ENCODE results near the gene PHF19. TPM values are rescaled to one million over a fixed set of nuclear protein-coding genes. Genes with fewer than 3 reads are reported as not detected.

The PHF19 gene
- total and polyA plus RNA-seq, 2 experiments from 2014 or later: 16.8 to 31.0 TPM

DNA sequence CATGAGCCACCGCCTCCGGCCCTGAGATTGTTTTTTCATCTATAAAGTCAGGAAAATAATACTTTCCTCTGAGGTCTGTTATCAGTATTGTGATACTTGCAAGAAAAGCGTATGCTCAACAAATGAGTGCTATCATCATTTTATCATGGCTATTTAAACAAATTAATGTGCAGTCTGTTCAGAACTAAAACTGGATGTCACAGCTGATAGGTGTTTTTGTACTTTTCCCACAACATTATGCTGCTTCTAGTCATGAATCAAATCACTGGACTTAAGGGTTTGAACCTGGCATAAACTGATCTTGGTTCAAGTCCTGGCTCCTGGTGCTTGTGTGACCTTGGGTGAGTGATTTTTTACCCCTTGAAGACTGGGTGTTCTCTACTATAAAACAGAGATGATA, 21.4 kb upstream of the PHF19 start (continued):
- TF ChIP-seq, protein P1, sequence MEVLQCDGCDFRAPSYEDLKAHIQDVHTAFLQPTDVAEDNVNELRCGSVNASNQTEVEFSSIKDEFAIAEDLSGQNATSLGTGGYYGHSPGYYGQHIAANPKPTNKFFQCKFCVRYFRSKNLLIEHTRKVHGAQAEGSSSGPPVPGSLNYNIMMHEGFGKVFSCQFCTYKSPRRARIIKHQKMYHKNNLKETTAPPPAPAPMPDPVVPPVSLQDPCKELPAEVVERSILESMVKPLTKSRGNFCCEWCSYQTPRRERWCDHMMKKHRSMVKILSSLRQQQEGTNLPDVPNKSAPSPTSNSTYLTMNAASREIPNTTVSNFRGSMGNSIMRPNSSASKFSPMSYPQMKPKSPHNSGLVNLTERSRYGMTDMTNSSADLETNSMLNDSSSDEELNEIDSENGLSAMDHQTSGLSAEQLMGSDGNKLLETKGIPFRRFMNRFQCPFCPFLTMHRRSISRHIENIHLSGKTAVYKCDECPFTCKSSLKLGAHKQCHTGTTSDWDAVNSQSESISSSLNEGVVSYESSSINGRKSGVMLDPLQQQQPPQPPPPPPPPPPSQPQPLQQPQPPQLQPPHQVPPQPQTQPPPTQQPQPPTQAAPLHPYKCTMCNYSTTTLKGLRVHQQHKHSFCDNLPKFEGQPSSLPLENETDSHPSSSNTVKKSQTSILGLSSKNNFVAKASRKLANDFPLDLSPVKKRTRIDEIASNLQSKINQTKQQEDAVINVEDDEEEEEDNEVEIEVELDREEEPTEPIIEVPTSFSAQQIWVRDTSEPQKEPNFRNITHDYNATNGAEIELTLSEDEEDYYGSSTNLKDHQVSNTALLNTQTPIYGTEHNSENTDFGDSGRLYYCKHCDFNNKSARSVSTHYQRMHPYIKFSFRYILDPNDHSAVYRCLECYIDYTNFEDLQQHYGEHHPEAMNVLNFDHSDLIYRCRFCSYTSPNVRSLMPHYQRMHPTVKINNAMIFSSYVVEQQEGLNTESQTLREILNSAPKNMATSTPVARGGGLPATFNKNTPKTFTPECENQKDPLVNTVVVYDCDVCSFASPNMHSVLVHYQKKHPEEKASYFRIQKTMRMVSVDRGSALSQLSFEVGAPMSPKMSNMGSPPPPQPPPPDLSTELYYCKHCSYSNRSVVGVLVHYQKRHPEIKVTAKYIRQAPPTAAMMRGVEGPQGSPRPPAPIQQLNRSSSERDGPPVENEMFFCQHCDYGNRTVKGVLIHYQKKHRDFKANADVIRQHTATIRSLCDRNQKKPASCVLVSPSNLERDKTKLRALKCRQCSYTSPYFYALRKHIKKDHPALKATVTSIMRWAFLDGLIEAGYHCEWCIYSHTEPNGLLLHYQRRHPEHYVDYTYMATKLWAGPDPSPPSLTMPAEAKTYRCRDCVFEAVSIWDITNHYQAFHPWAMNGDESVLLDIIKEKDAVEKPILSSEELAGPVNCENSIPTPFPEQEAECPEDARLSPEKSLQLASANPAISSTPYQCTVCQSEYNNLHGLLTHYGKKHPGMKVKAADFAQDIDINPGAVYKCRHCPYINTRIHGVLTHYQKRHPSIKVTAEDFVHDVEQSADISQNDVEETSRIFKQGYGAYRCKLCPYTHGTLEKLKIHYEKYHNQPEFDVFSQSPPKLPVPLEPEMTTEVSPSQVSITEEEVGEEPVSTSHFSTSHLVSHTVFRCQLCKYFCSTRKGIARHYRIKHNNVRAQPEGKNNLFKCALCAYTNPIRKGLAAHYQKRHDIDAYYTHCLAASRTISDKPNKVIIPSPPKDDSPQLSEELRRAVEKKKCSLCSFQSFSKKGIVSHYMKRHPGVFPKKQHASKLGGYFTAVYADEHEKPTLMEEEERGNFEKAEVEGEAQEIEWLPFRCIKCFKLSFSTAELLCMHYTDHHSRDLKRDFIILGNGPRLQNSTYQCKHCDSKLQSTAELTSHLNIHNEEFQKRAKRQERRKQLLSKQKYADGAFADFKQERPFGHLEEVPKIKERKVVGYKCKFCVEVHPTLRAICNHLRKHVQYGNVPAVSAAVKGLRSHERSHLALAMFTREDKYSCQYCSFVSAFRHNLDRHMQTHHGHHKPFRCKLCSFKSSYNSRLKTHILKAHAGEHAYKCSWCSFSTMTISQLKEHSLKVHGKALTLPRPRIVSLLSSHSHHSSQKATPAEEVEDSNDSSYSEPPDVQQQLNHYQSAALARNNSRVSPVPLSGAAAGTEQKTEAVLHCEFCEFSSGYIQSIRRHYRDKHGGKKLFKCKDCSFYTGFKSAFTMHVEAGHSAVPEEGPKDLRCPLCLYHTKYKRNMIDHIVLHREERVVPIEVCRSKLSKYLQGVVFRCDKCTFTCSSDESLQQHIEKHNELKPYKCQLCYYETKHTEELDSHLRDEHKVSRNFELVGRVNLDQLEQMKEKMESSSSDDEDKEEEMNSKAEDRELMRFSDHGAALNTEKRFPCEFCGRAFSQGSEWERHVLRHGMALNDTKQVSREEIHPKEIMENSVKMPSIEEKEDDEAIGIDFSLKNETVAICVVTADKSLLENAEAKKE (CRISPR knock-in tag; IDR thresholded peaks at IDR 0.05): no peak
- no peak for TF ChIP-seq ZNF331 (CRISPR knock-in tag; IDR thresholded peaks at IDR 0.05; ENCODE audit: low read depth)

DNA sequence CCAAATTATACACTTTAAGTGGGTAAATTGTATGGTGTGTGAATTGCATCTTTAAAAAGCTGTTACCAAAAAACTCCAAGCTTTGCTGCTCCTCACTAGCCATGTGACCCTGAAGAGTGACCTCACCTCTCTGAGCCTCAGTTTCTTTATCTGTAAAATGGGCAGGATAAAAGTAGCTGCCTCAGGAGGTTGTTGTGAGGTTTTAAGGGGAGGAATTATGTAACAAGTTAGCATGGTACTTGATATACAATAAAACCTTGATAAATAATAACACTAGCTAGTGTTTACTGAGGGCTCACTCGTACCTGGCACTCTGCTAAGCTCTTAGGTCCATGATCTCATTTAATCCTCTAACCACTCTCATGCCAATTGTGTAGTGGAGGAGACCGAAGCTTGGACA, 19.0 kb upstream of the PHF19 start:
- Histone ChIP-seq H3K4me3 (no peak overlapping the region), H3K36me3 (ENCODE audit: insufficient read depth) (no peaks in the 10 kb centered on the region), H3K27me3 (ENCODE audit: insufficient read depth) (peaks cover 21% of the 10 kb centered on the region), H3K79me2 (replicated peaks; ENCODE audit: insufficient read depth) (no peaks in the 10 kb centered on the region), H3K9me2 (ENCODE audit: insufficient read depth) (no peaks in the 10 kb centered on the region), H3K4me2 (no peak overlapping the region), H2AFZ (no peak overlapping the region), H3K4me1 (ENCODE audit: insufficient read depth) (peaks cover 9% of the 10 kb centered on the region; the same call in 1 of the 2 replicates), H3F3A (replicated peaks; ENCODE audit: low read depth) (peaks cover 8% of the 10 kb centered on the region), H3K27ac (ENCODE audit: low read depth) (no peak overlapping the region), H4K20me1 (replicated peaks; ENCODE audit: insufficient read depth) (no peaks in the 10 kb centered on the region)
- ATAC-seq: no peak
- Mint-ChIP-seq H3K27ac (no peak overlapping the region), H3K4me1 (peaks cover 12% of the 10 kb centered on the region), H3K36me3 (ENCODE audit: low read depth) (no peaks in the 10 kb centered on the region), H3K9me3 (no peaks in the 10 kb centered on the region), H3K27me3 (ENCODE audit: insufficient read depth, low read depth, poor library complexity) (peaks cover 21% of the 10 kb centered on the region), H3K4me3 (no peak overlapping the region)
- no peak for DNase-seq (ENCODE audit: low spot score)
- TF ChIP-seq EZH2 (IDR thresholded peaks at IDR 0.05; ENCODE audit: low read depth, unreplicated experiment) (no peak), CREB1 (CRISPR knock-in tag; IDR thresholded peaks at IDR 0.05; ENCODE audit: low read depth) (no peak), STAT1 (IDR thresholded peaks at IDR 0.05; ENCODE audit: unreplicated experiment) (no peak), ZNF331 (CRISPR knock-in tag; IDR thresholded peaks at IDR 0.05; ENCODE audit: low read depth) (no peak), EZH2phosphoT487 (IDR thresholded peaks at IDR 0.05; ENCODE audit: unreplicated experiment) (no peak)
- TF ChIP-seq, protein P2, sequence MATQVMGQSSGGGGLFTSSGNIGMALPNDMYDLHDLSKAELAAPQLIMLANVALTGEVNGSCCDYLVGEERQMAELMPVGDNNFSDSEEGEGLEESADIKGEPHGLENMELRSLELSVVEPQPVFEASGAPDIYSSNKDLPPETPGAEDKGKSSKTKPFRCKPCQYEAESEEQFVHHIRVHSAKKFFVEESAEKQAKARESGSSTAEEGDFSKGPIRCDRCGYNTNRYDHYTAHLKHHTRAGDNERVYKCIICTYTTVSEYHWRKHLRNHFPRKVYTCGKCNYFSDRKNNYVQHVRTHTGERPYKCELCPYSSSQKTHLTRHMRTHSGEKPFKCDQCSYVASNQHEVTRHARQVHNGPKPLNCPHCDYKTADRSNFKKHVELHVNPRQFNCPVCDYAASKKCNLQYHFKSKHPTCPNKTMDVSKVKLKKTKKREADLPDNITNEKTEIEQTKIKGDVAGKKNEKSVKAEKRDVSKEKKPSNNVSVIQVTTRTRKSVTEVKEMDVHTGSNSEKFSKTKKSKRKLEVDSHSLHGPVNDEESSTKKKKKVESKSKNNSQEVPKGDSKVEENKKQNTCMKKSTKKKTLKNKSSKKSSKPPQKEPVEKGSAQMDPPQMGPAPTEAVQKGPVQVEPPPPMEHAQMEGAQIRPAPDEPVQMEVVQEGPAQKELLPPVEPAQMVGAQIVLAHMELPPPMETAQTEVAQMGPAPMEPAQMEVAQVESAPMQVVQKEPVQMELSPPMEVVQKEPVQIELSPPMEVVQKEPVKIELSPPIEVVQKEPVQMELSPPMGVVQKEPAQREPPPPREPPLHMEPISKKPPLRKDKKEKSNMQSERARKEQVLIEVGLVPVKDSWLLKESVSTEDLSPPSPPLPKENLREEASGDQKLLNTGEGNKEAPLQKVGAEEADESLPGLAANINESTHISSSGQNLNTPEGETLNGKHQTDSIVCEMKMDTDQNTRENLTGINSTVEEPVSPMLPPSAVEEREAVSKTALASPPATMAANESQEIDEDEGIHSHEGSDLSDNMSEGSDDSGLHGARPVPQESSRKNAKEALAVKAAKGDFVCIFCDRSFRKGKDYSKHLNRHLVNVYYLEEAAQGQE (IDR thresholded peaks at IDR 0.05; ENCODE audit: unreplicated experiment): no peak

Measured in GM23338 (cell line).